Right lobe of liver (tissue), 4 donors: ENCODE results near the gene ATP6V1G1.

Experiments used
- POLR2A ChIP-seq: fragments of 450-650 bp; IDR thresholded peaks from one replicate; pipeline ENCODE4 v1.6.1; 2017; ENCODE audit warnings: antibody characterized with exemption, mild to moderate bottlenecking
- TF ChIP-seq, protein P1 (sequence below), 4 donors: fragments of 200-600 bp in 3 of 4; fragments of 450-650 bp in 1 of 4; IDR thresholded peaks; one replicate each; pipeline versions ENCODE4 v1.5.1 to v1.8.0; 2016 to 2022; ENCODE audit warnings: antibody characterized with exemption in 4 of 4, mild to moderate bottlenecking in 2 of 4
- donor health status: DM: no; HTN: no; CAD: no.
- donor health status: DM: no; HTN: no; CAD: no.
- donor health status: DM: no; HTN: yes; CAD: no.

DNA sequence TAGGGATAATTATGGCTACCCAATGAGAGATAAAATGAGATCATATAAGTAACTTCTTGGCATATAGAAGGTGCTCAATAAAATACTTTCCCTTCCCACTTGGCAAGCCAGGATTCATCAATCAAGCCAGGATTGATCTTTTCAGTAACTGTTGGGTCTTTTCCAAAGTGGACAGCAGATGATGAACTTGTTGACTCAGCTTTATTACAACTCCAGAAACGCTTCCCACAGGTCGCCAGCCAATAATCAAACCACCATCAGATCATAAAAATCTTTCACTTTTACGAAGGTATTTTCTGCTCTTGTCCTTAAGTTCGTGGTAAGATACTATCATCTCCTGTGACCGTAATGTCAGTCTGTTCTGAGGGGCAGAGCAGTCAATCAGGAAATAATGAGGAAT, 42.5 kb upstream of the ATP6V1G1 start:
- TF ChIP-seq POLR2A, result no peak
- TF ChIP-seq, protein P1, sequence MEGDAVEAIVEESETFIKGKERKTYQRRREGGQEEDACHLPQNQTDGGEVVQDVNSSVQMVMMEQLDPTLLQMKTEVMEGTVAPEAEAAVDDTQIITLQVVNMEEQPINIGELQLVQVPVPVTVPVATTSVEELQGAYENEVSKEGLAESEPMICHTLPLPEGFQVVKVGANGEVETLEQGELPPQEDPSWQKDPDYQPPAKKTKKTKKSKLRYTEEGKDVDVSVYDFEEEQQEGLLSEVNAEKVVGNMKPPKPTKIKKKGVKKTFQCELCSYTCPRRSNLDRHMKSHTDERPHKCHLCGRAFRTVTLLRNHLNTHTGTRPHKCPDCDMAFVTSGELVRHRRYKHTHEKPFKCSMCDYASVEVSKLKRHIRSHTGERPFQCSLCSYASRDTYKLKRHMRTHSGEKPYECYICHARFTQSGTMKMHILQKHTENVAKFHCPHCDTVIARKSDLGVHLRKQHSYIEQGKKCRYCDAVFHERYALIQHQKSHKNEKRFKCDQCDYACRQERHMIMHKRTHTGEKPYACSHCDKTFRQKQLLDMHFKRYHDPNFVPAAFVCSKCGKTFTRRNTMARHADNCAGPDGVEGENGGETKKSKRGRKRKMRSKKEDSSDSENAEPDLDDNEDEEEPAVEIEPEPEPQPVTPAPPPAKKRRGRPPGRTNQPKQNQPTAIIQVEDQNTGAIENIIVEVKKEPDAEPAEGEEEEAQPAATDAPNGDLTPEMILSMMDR (IDR thresholded peaks at IDR 0.05), result no peak
